GM18867 (cell line): ENCODE measurements around the gene RNU2-63P.
A peak's percentile ranks its signal among the peaks of the same experiment; 100 is the strongest.
"Not testable (repeated sequence)": the region's sequence is repeated elsewhere in the genome, so short reads cannot be mapped to it uniquely, and the experiment has no call there.

Experiments
- ATAC-seq: cut with Tn5 transposase; IDR thresholded peaks from one replicate; pipeline ENCODE4 v1.9.1; 2021; ENCODE audit warnings: mild to moderate bottlenecking, moderate library complexity; ENCODE audit not compliant: unreplicated experiment

Gene RNU2-63P

GRCh38 chr2:88016086-88016959 lies at the start of gene RNU2-63P:
Gene RNU2-63P, minus strand, starts transcription at chr2:88016547.
- ATAC-seq: peak; percentile 83

- no peak for ATAC-seq
Observed at GRCh38 chr2:88061295-88061694, 44.9 kb upstream of the RNU2-63P start.

GRCh38 chr2:88060907-88061275 lies 44.5 kb upstream of the RNU2-63P start:
- no peak for ATAC-seq

GRCh38 chr2:88059979-88060906 lies 43.9 kb upstream of the RNU2-63P start:
- peak; percentile 45 for ATAC-seq

GRCh38 chr2:88058191-88058590 lies 41.8 kb upstream of the RNU2-63P start:
- ATAC-seq: no peak

- no peak for ATAC-seq
Observed at GRCh38 chr2:88057437-88057844, 41.1 kb upstream of the RNU2-63P start.

- peak; percentile 95 for ATAC-seq
Observed at GRCh38 chr2:88055371-88056128, 39.2 kb upstream of the RNU2-63P start, which contains the start of gene KRCC1. Gene KRCC1, minus strand, starts transcription at chr2:88055783. Its CDS starts 27,220 bp downstream, at chr2:88028563.

GRCh38 chr2:88054782-88055370 lies 38.5 kb upstream of the RNU2-63P start:
- no peak for ATAC-seq

- ATAC-seq: no peak
Observed at GRCh38 chr2:88053934-88054781, 37.8 kb upstream of the RNU2-63P start.

GRCh38 chr2:88053296-88053695 lies 36.9 kb upstream of the RNU2-63P start:
- ATAC-seq: no peak

- no peak for ATAC-seq
Observed at GRCh38 chr2:88051792-88052191, 35.4 kb upstream of the RNU2-63P start.

- ATAC-seq: no peak
Observed at GRCh38 chr2:88049622-88050021, 33.3 kb upstream of the RNU2-63P start.

GRCh38 chr2:88048541-88048940 lies 32.2 kb upstream of the RNU2-63P start:
- no peak for ATAC-seq

GRCh38 chr2:88045561-88045960 lies 29.2 kb upstream of the RNU2-63P start:
- not testable (repeated sequence) for ATAC-seq

GRCh38 chr2:88042476-88042875 lies 26.1 kb upstream of the RNU2-63P start:
- no peak for ATAC-seq

- ATAC-seq: no peak
Observed at GRCh38 chr2:88038263-88039105, 22.1 kb upstream of the RNU2-63P start.

GRCh38 chr2:88036606-88037005 lies 20.3 kb upstream of the RNU2-63P start:
- ATAC-seq: no peak

GRCh38 chr2:88036182-88036581 lies 19.8 kb upstream of the RNU2-63P start:
- no peak for ATAC-seq
